H9 (cell line): ENCODE results near the gene MCF2L. TPM values are rescaled to one million over a fixed set of nuclear protein-coding genes. Genes with fewer than 3 reads are reported as not detected.

ENCODE experiments used
- DNase-seq: peaks from one replicate; pipeline ENCODE4 v3.0.0-alpha.2; 2017
- H2AFZ ChIP-seq: one replicate; pipeline ENCODE4 v1.6.1; 2013; ENCODE audit warnings: mild to moderate bottlenecking, low read length, control low read depth, moderate library complexity
- H2AK5ac ChIP-seq: 2 replicates; pipeline ENCODE4 v1.6.1; 2013; ENCODE audit warnings: low read length, control low read depth, mixed read lengths; ENCODE audit not compliant: insufficient read length
- H2BK120ac ChIP-seq: one replicate; pipeline ENCODE4 v1.6.1; 2013; ENCODE audit warnings: low read depth, mild to moderate bottlenecking, low read length, control low read depth, inconsistent platforms; ENCODE audit not compliant: poor library complexity, severe bottlenecking
- H2BK12ac ChIP-seq: 2 replicates; pipeline ENCODE4 v1.6.1; 2013; ENCODE audit warnings: low read length, control low read depth, mixed read lengths, low read depth; ENCODE audit not compliant: insufficient read length
- H2BK15ac ChIP-seq: 2 replicates; pipeline ENCODE4 v1.6.1; 2013; ENCODE audit warnings: low read depth, low read length, control low read depth
- H2BK20ac ChIP-seq: one replicate; pipeline ENCODE4 v1.6.1; 2013; ENCODE audit warnings: low read depth, mild to moderate bottlenecking, low read length, control low read depth, inconsistent platforms; ENCODE audit not compliant: poor library complexity, severe bottlenecking
- H2BK5ac ChIP-seq: 2 replicates; pipeline ENCODE4 v1.6.1; 2013; ENCODE audit warnings: low read length, control low read depth, mixed read lengths; ENCODE audit not compliant: insufficient read length
- H3K14ac ChIP-seq: 2 replicates; pipeline ENCODE4 v1.6.1; 2013; ENCODE audit warnings: low read length, control low read depth; ENCODE audit not compliant: insufficient read depth
- H3K18ac ChIP-seq: 2 replicates; pipeline ENCODE4 v1.6.1; 2013; ENCODE audit warnings: low read depth, mild to moderate bottlenecking, mixed read lengths, low read length, control low read depth; ENCODE audit not compliant: insufficient read length
- H3K23ac ChIP-seq: 2 replicates; pipeline ENCODE4 v1.6.1; 2013; ENCODE audit warnings: low read length, control low read depth, mixed read lengths, low read depth; ENCODE audit not compliant: insufficient read length
- H3K23me2 ChIP-seq: 2 replicates; pipeline ENCODE4 v1.6.1; 2013; ENCODE audit warnings: low read depth, mild to moderate bottlenecking, mixed read lengths, low read length, control low read depth; ENCODE audit not compliant: insufficient read length, poor library complexity, severe bottlenecking
- H3K27ac ChIP-seq: 2 replicates; pipeline ENCODE4 v1.5.1; 2013; ENCODE audit warnings: low read length, control low read depth, mixed read lengths, low read depth; ENCODE audit not compliant: insufficient read length
- H3K27me3 ChIP-seq: 2 replicates; pipeline ENCODE4 v1.6.1; 2013; ENCODE audit warnings: low read length, control low read depth, inconsistent platforms; ENCODE audit not compliant: insufficient read depth
- H3K4ac ChIP-seq: 2 replicates; pipeline ENCODE4 v1.6.1; 2013; ENCODE audit warnings: low read depth, mild to moderate bottlenecking, control low read depth, inconsistent platforms, low read length, moderate library complexity
- H3K4me1 ChIP-seq: 2 replicates; pipeline ENCODE4 v1.6.1; 2013; ENCODE audit warnings: low read length, control low read depth, inconsistent platforms; ENCODE audit not compliant: insufficient read depth
- H3K4me2 ChIP-seq: 2 replicates; pipeline ENCODE4 v1.6.1; 2013; ENCODE audit warnings: low read length, control low read depth, mixed read lengths; ENCODE audit not compliant: insufficient read length, insufficient read depth
- H3K56ac ChIP-seq: 2 replicates; pipeline ENCODE4 v1.6.1; 2013; ENCODE audit warnings: low read depth, mild to moderate bottlenecking, mixed read lengths, low read length, control low read depth; ENCODE audit not compliant: insufficient read length
- H3K79me1 ChIP-seq: 2 replicates; pipeline ENCODE4 v1.6.1; 2013; ENCODE audit warnings: low read depth, mild to moderate bottlenecking, moderate library complexity, low read length, control low read depth, inconsistent platforms; ENCODE audit not compliant: insufficient read depth, poor library complexity, severe bottlenecking
- H3K79me2 ChIP-seq: 2 replicates; pipeline ENCODE4 v1.6.1; 2013; ENCODE audit warnings: low read length, control low read depth, inconsistent platforms; ENCODE audit not compliant: insufficient read depth
- H3K9ac ChIP-seq: 2 replicates; pipeline ENCODE4 v1.6.1; 2013; ENCODE audit warnings: low read length, control low read depth, mixed read lengths; ENCODE audit not compliant: insufficient read length; ENCODE audit errors: extremely low read depth
- H3K9me3 ChIP-seq: one replicate; pipeline ENCODE4 v1.6.1; 2013; ENCODE audit warnings: low read depth, low read length, inconsistent platforms; ENCODE audit not compliant: control insufficient read depth
- H3T11ph ChIP-seq: one replicate; pipeline ENCODE4 v1.6.1; 2013; ENCODE audit warnings: mild to moderate bottlenecking, low read length, control low read depth, inconsistent platforms
- H4K20me1 ChIP-seq: one replicate; pipeline ENCODE4 v1.6.1; 2013; ENCODE audit not compliant: control insufficient read depth, insufficient read length, insufficient read depth
- H4K5ac ChIP-seq: 2 replicates; pipeline ENCODE4 v1.6.1; 2013; ENCODE audit warnings: low read depth, mild to moderate bottlenecking, mixed read lengths, low read length, control low read depth; ENCODE audit not compliant: insufficient read length
- H4K8ac ChIP-seq: replicated peaks from 2 replicates; pipeline ENCODE4 v1.6.1; 2013; ENCODE audit warnings: low read length, control low read depth, mixed read lengths, low read depth; ENCODE audit not compliant: insufficient read length
- H4K91ac ChIP-seq: 2 replicates; pipeline ENCODE4 v1.6.1; 2013; ENCODE audit warnings: low read depth, mild to moderate bottlenecking, moderate library complexity, mixed read lengths, low read length, control low read depth; ENCODE audit not compliant: insufficient read length
- H3K27ac Mint-ChIP-seq, 3 experiments: 2 replicates in 2 of 3; 3 replicates in 1 of 3; pipeline ENCODE4 v1.8.0; 2020 to 2021; ENCODE audit warnings: mixed read lengths in 3 of 3, mild to moderate bottlenecking in 1 of 3, moderate library complexity in 1 of 3
- H3K27me3 Mint-ChIP-seq: 2 replicates; pipeline ENCODE4 v1.8.0; 2021; ENCODE audit warnings: low read depth, mild to moderate bottlenecking, moderate library complexity, mixed read lengths
- H3K36me3 Mint-ChIP-seq, 3 experiments: 2 replicates in 2 of 3; 3 replicates in 1 of 3; pipeline ENCODE4 v1.8.0; 2020 to 2021; ENCODE audit warnings: low read depth in 3 of 3, mixed read lengths in 3 of 3; ENCODE audit not compliant: insufficient read depth in 1 of 3
- H3K4me1 Mint-ChIP-seq, 2 experiments: 2 replicates each; pipeline ENCODE4 v1.8.0; 2020; ENCODE audit warnings: mixed read lengths in 2 of 2
- H3K4me3 Mint-ChIP-seq, 2 experiments: 2 replicates in 1 of 2; 3 replicates in 1 of 2; pipeline ENCODE4 v1.8.0; 2020 to 2021; ENCODE audit warnings: mild to moderate bottlenecking in 2 of 2, mixed read lengths in 2 of 2, moderate library complexity in 1 of 2
- H3K9me3 Mint-ChIP-seq, 2 experiments: 2 replicates in 1 of 2; 3 replicates in 1 of 2; pipeline ENCODE4 v1.8.0; 2020; ENCODE audit warnings: mild to moderate bottlenecking in 2 of 2, mixed read lengths in 2 of 2, moderate library complexity in 1 of 2
- CTCF ChIP-seq: fragments of 200-600 bp; sonication (generic); conservative IDR thresholded peaks from 3 replicates; pipeline ENCODE4 v1.8.0; 2021; ENCODE audit warnings: antibody characterized with exemption, mild to moderate bottlenecking
- WGBS: extraction: QIAGEN DNeasy Blood & Tissue Kit; methylation state at CpG from one replicate; pipeline ENCODE4 v1.1.7; 2013; ENCODE audit warnings: missing lambda C conversion rate, low lambda C conversion rate, mixed read lengths; ENCODE audit not compliant: insufficient read length; ENCODE audit errors: extremely low coverage; 5-methylcytosine and 5-hydroxymethylcytosine counted together
- total RNA-seq: library from RNA; stranded (reverse); gene quantifications from 2 replicates; pipeline ENCODE4 v1.2.1, GENCODE V29; 2021

MCF2L gene
- total RNA-seq, 1 experiment from 2014 or later: 18.5 TPM

GRCh38 chr13:113063091-113063491 is 94.1 kb downstream of the MCF2L start:
- no peak overlapping the region for H2BK15ac ChIP-seq
- H3K4ac ChIP-seq: no peak overlapping the region
- no peak overlapping the region for H3K56ac ChIP-seq
- no peak overlapping the region for H4K5ac ChIP-seq
- H2AFZ ChIP-seq: no peak overlapping the region
- no peak overlapping the region for H3K27ac Mint-ChIP-seq
- no peaks in the 10 kb centered on the region for H3K27me3 Mint-ChIP-seq
- H4K8ac ChIP-seq: no peak overlapping the region
- TF ChIP-seq CTCF: no peak
- peaks cover 2 to 6% (median 4%) of the 10 kb centered on the region in 3 experiments; a peak in 4 of 7 replicates for H3K36me3 Mint-ChIP-seq
- H3K4me1 ChIP-seq: no peaks in the 10 kb centered on the region
- peaks cover 2 to 8% of the 10 kb centered on the region in 2 experiments; a peak in 2 of 4 replicates for H3K4me1 Mint-ChIP-seq
- H3K9ac ChIP-seq: no peak overlapping the region
- H4K20me1 ChIP-seq: peaks cover 5% of the 10 kb centered on the region
- no peak overlapping the region for H2BK20ac ChIP-seq
- H2BK5ac ChIP-seq: no peak overlapping the region
- H2AK5ac ChIP-seq: no peak overlapping the region
- no peaks in the 10 kb centered on the region for H3K9me3 ChIP-seq
- H3K4me2 ChIP-seq: no peak overlapping the region
- no peaks in the 10 kb centered on the region for H3K79me1 ChIP-seq
- no peak for DNase-seq
- H3K27ac ChIP-seq: no peak overlapping the region
- no peaks in the 10 kb centered on the region for H3K23me2 ChIP-seq
- H4K91ac ChIP-seq: no peak overlapping the region
- no peak overlapping the region for H3K23ac ChIP-seq
- no peaks in the 10 kb centered on the region for H3K27me3 ChIP-seq
- H3T11ph ChIP-seq: no peak overlapping the region
- peaks cover 0 to 2% of the 10 kb centered on the region in 2 experiments; a peak in 2 of 5 replicates for H3K9me3 Mint-ChIP-seq
- no CpG with 5 or more reads among the region's 22 CpGs for WGBS
- no peak overlapping the region for H3K4me3 Mint-ChIP-seq
- H3K18ac ChIP-seq: no peak overlapping the region
- no peak overlapping the region for H2BK120ac ChIP-seq
- H3K14ac ChIP-seq: no peak overlapping the region
- no peaks in the 10 kb centered on the region for H3K79me2 ChIP-seq
- no peak overlapping the region for H2BK12ac ChIP-seq
